Measurements from ENCODE around the gene ITPK1.

The ITPK1 gene

DNA sequence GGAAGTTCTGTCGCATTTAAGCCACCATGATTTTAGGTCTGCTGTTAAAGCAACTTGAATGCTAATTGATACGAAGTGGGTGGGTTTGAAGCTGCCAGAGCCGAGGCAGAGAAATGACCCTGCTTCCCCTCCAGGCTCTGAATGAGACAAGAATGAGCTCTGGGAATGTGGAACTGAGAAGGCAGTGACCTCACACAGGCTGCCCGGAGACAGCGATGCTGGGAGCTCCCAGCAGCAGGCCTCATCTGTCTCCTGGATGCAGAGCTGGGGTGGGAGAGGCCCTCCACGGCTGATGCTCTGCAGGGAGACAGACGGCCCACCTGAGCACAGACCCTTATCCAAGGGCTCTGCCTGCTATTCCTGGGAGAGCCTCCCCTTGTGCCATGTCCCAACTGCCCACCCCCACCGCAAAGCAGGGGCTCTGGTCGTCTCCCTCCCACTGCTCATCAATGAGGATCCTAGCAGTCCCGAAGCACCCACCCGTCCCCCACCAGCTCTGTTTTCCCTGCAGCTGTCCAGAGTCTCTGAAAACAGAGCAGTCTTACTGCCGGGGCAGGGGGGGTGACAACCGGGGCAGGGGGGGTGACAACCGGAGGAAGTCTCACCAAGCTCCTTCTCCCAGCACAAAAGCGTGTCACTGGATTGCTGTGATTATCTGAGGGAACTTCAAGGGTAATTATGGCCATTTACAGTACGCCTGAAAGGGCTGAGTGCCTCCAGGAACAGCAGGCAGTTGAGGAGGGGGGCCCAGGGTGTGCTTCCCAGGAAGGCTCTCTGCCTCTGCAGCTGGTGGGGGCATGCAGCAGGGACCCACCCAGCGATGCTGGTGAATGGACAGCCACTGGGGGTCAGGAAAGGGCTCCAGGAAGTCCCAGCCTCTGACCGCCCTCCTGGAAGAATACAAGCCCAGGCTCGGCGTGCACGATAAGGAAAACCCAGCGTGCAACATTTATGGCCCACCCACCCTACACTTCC is 125.0 kb downstream of the ITPK1 start:
- DNase-seq (ENCODE audit: low read depth, low spot score), result no peak

DNA sequence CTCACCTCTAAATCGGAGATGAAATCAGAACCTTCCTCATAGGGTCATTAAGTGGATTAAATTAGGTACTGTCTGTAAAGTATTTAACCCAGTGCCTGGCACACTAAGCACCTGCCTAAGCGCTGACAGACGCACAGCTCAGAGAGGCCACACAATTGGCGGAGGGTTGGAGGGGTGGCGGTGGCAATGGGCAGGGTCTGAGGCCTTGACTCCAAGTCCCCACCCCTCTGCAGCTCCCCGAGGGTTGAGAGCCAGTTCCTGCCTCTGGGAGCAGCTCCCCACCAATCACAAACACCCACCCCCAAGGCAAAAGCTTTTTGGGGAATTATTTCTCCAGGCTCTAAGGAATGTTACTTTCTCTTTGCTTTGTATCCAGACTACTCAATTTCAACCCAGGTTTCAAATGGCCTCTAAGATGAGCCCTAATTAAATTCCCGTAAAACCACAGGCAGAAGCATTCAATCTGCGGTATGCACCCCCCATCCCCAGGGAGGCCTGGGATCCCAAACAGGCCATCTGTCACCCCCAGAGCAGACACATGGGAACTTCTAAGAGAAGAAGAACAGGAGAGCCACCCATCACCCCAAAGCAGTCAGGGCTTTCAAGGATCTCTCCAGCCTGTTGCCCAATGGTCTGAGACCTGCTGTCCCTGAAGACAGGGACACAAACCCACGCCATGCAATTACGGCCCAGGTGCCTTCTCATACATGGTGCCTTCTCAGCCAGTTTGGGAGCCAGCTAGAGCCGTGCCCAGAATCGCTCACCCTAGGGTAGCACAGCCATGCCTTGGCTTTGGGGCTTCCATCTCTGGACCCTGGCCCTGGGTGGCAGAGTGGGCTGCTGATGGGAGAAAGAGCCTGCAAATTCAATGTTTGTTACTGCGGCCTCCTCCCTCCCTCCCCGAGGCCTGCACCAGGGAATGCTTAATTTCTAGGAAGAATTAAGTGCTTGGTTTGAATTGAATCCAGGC is 126.7 kb downstream of the ITPK1 start:
- no peak for DNase-seq (ENCODE audit: low read depth, low spot score)

DNA sequence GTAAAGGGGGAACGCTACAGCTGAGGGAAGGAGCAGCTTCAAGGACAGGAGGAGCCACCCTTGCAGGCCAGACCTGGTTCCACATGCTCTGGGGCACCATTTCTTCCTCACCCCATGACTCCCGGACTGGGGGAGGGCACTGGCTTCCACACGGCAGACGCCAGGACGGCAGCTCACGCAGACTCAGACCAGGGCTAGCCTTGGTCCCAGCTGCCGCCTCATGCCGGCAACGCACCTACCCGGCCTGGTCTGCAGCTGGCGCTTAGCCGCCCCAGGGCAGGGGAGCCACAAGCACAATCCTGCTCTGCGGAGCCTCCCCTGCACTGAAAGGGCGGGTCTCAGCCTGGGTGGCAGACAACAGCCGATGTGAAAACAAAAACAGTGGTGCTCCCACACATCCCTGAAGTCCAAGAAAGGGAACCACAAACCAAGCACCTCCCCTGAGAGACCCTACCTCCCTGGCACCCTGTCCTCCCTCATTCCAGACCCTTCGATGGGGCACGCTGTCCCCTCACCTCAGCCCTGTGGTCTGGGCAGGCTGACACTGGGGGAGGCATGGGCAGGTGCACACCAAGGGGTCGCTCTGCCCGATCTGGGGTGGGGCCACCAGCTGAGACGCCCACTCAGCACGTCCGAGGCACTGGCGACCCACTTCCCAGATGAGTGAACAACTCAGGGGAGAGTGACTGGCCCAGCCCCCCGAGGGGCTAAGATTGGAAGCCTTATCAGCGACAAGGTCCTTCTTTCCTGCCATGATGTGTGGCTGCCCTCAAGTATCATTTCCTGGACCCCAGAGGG is 127.8 kb downstream of the ITPK1 start:
- DNase-seq (ENCODE audit: low read depth, low spot score), result no peak

DNA sequence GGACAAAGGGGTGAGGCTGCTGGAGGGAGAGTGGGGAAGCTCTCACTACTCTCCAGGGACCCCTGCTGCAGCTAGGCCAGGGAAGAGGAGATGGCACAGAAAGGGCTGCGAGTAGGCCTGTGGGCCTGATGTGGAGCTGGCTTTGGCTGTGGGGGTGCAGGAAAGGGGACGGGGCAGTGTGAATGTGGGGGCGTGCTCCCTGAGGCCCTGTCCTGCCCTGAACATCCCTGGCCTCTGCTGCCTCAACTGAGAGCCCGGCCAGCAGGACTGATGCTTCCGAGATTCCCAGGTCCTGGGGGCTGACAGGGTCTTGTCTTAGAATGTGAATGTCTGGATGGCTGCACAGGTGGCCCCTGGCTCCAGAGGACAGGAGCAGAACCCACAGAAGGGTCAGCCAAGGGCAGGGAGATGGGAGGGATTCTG is 128.6 kb downstream of the ITPK1 start:
- no peak for DNase-seq (ENCODE audit: low read depth, low spot score)

DNA sequence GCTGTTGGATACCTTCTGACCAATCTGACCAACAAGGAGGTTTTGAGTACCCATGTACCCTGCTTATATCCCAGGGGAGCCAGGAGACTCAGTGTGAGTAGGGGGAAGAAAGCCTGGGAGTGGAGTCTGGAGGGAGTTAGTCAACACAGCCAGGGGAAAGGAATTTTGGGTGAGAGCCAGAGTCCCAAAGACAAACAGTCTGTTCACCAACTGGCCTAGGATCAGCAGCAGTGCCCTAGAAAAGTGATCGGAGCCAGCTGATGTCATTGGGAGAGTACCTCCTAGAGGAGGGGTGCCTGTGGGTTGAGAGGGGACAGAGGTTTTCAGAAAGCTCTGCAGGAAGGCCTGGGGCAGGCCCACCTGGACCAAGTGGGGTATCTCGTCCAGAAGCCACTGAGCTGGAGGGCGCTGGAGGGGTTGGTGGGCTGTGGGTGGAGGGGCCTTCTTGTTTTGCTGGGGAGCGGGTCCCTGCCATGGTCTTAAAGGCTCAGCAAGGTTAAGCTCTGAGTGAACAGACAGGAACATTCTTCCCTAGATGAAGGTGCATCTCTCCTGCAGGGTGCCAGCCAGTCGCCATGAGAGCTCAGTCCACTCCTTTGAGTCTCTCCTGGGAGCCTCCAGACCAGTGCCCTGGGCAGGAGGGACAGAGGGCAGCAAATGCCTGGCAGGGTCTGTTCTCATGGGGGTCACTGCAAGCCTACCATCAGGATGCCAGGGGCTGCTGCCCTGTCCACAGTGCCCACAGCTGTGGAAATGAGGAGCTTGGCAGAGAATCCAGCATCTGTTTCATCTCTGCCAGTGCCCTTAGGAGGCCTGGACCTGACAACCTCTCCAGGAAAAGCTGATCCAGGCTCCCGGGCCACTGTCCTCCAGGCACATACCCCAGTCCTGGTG is 129.2 kb downstream of the ITPK1 start:
- no peak for DNase-seq (ENCODE audit: low read depth, low spot score)

DNA sequence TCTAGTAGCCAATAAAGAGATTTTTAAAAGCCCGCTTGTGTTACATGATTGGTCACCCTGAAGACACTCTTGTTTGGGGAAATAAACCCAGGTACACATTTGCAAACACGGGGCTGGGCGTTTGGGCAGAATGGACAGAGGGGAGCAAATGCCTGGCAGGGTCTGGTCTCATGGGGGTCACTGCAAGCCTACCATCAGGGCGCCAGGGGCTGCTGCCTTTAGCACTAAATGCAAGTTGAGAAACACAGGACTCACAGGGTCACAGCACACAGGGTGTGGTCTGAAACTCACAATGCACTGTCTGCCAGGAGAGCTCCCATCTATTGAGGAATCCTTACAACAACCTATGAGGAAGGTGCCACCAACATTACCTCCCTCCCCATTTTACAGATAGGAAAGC is 130.2 kb downstream of the ITPK1 start:
- DNase-seq (ENCODE audit: low read depth, low spot score), result no peak

DNA sequence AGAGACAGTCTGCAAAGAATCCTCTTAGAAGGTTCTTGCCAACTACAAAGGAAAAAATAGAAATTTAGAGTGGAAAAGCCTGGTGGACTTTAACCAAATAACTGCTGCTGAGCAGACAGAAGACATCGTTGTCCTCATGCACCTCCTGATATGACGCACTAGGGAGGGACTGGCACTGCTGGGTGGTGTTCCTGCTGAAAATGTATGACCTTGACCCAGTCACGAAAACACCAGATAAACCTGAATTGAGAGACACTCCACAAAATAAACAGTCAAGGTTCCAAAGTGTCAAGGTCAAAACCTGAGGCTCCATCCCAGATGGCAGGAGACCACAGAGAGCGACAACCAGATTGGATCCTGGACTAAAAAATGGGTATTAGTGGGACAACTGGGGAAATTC is 130.8 kb downstream of the ITPK1 start:
- DNase-seq (ENCODE audit: low read depth, low spot score), result no peak

DNA sequence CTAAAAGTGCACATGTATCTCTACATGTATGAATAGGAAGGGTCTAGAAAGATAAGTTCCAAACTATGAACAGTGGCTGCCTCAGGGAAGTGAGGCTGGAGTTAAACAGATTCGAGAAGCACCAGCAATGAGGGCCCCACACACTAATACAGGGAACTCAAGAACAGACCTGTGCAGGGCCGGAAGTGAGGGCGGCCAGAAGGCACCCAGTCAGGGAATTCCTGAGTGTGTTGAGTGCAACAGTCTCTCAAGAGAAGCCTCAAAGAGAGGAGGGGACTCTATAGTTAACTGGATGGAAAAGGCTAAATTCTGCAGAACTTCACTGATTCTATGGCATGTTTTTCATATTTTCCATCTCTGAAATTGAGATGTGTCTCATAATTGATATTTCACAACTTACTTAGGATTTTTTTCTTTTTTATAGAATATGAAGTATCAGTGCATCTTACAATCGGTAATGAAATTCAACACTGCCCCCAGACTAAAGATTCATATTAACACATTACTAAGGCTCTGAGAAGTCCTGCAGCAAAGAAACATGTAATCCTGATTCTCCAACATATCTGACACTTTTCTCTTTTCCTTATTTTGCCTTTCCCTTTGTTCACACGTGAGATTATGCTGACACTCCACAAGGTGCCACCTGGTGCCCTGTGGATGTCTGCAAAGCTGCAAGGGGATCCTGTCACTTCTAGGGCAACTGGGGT is 131.5 kb downstream of the ITPK1 start:
- DNase-seq (ENCODE audit: low read depth, low spot score), result no peak

DNA sequence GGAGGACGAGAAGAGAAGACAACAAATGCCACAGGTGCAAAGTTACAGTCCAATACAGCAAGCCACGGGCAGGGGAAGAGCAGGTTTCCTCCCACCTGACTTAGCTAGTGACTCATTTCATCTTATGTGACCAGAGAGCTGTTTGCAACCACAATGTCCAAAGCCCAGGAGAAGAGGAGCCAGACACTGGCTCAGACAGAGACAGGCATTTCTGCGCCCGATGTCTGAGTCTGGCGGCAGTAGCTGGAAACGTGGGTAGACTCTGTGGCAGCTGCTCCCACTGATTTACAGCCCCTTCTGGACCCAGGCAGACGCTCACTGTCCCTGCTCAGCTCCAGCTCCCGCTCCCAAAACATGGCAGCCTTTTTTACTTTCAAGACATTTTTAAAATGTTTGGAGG is 132.8 kb downstream of the ITPK1 start:
- DNase-seq (ENCODE audit: low read depth, low spot score), result no peak

DNA sequence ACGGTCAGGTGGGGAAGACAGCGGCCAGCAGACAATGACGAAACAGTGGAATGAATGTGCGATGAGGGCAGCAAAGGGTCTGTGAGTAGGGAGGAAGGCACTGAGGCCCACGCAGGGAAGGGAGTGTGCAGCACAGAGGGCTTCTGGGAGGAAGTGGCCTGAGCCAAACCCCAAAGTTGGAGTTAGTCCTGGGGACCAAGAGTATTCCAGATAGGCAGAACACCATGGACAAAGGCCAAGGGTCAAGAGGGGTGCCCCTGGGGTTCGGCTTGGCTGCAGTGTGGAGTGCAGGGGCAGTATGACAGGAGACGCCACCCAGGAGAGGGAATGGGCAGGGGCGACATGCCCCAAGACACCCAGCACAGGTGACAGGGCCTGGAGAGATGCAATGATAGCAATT is 134.0 kb downstream of the ITPK1 start:
- no peak for DNase-seq (ENCODE audit: low read depth, low spot score)

DNA sequence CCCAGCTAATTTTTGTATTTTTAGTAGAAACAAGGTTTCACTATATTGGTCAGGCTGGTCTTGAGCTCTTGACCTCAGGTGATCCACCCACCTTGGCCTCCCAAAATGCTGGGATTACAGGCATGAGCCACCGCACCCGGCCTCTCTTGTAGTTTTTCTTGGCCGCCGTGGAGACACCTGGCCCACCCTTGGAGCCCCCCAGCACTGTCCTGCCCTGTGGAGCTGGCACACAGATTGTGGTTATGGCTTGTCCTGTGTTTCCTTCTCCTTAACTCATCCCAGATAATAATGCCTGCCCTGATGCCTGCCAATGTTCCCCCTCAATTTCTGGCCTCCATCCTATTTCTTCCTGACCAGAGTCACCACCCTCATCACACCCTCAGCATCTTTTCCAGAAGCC is 134.9 kb downstream of the ITPK1 start:
- DNase-seq (ENCODE audit: low read depth, low spot score), result no peak

DNA sequence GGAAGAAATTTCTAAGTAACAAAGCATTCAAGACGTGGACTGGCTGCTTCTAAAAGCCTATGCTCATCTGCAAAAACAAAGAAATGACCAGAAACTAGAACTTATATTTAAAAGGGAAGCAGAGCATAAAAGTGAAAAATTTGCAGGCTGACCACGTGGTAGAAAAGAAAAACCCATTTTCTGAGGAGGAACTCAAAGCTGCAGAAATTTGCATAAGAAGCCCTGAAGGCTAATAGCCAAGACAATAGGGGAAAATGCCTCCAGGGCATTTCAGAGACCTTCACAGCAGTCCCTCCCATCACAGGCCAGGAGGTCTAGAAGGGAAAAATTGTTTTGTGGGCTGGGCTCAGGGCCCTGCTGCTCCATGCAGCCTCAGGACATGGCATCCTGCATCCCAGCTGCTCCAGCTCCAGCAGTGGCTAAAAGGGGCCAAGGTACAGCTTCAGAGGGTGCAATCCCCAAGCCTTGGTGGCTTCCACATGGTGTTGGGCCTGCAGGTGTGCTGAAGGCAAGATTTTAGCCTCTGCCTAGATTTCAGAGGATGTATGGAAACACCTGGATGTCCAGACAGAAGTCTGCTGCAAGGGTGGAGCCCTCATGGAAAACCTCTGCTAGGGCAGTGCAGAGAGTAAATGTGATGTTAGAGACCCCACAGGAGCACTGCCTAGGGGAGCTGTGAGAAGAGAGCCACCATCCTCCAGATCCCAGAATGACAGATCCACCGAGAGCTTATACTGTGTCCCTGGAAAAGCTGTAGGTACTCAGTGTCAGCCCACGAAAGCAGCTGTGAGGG is 137.3 kb downstream of the ITPK1 start:
- no peak for DNase-seq (ENCODE audit: low read depth, low spot score)

DNA sequence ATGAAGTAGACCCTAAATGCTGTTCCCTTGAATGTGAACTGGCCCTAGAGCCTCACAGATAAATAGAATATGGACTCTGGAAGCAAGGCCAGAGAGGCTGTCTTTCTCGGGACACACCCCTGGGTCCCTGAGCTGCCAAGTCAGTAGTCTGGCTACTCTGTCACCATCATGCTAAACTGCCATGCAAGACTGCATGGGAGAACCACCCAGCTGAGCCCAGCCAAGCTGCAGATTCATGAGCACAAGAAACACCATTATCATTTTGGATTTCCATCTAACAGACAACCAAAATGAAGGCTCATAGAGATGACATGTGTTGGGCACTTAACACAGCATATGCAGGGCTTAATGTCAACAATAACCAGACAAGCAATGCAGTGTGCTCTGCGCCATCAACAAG is 139.5 kb downstream of the ITPK1 start:
- no peak for DNase-seq (ENCODE audit: low read depth, low spot score)

DNA sequence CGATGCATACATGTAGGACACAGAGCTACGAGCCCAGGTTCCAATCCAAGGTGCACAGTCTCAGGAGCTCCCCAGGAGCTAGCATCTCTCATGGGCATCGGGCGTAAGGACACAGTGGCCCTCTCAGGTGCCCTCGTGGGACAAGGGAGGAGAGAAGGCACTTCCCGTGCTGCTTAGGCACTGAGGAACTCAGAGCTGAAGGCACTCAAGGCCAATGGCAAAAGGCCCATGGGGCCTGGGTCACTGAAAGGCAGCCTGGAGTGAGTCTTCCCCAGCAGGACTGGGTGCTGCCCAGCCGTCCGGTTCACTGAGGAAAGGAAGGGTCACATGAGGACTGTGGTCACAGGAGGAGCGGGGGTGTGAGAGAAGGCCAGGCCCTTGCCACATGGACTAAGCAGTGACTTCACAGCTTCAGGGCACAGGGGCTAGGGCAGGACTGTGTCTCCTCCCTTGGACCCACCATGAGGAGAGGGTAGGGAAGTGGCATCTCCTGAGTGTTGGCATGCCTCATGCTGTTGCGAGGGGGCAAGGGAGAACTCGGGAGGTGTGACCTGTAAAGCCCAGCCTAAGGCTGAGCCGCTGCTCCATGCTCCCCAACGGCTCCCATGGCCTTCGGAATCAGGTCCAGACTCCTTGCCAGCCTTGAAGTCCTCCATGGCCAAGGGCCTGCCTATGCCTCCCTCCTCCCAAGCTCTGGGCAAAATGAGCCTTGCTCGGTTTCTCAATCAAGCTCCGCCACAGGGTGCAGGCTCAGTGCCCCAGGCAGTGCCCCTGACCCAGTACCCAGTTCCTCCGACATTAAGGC is 141.0 kb downstream of the ITPK1 start:
- DNase-seq (ENCODE audit: low read depth, low spot score), result no peak

DNA sequence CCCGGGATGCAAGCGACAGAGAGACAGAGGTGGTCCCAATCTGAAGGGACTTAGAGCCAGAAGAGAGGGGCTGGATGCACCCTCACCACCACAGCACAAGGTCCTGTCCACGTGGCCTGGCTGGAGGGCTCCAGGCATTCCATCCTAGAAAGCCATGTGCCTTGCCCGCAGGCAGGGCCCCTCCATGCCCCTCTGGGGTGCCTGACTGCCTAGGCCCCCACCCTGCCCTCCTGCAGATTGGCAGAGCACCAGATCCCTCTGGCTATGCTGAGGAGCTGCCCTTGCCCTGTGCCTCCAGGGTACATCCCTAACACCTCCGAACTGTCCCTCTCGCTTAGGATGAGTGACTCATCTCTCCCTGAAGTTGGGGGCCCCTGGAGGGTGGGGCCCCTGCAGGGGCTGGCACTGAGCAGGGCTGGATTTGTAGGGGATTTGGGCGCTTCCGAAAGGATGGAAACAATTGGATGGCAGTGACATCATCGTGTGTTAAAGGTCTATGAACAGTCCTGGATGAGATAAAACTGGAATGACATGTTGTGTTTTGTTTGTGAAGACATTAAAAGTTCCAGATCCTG is 141.8 kb downstream of the ITPK1 start:
- DNase-seq (ENCODE audit: low read depth, low spot score), result no peak

DNA sequence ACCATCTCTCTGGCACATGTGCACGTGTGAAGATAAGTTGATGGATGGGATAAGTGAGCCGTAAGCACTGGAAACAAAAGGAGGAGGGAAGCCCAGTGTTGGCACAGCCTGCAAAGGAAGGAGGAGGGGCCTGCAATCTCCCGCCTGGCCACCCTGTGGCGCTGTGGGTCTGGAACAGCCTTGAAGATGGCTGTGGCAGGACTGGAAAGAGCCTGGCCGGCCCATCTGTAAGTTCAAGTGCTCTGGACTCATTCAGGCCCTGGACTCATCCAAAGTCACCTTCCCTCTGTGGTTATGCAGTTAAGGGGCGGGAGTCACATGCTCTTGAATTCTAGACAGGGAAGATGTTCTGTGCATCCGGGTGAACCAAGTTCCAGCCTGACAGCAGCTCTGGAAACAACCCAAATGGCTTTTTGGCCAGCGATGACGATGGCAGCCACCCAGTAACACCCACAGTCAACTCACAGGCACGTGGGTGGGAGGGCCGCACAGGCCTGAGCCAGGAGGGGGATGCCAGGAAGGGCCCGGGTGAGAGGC is 142.4 kb downstream of the ITPK1 start:
- DNase-seq (ENCODE audit: low read depth, low spot score), result peak; percentile 9

DNA sequence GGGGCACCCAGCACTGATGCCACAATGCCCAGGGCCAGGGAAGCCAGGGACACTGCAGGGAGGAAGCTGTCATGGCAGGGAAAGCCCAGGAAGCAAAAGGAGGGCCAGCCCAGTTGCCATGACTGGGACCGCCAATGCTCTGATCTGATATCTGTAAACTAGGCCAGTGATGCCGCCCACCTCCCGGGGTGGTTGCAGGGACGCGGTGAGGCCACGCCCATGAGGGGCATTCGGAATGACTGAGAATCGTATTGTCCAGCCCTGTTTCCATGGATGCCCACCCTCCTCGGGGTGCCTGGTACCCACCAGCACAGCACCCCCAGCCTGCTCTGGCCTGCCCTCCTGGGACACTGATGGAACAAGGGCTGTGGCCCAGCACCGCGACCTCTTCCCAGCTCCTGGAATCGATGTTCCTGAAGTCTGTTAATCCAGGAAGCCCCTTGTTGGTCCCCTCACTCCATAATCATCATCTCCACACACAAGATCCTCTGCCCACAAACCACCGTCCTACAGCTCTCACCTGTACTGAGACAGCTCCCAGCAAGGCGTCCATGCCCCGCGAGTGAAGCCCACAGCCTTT is 144.0 kb downstream of the ITPK1 start:
- no peak for DNase-seq (ENCODE audit: low read depth, low spot score)
